Measurements from ENCODE around the gene MBOAT2.
"Not testable (repeated sequence)": the region's sequence is repeated elsewhere in the genome, so short reads cannot be mapped to it uniquely, and the experiment has no call there.

Gene MBOAT2

DNA sequence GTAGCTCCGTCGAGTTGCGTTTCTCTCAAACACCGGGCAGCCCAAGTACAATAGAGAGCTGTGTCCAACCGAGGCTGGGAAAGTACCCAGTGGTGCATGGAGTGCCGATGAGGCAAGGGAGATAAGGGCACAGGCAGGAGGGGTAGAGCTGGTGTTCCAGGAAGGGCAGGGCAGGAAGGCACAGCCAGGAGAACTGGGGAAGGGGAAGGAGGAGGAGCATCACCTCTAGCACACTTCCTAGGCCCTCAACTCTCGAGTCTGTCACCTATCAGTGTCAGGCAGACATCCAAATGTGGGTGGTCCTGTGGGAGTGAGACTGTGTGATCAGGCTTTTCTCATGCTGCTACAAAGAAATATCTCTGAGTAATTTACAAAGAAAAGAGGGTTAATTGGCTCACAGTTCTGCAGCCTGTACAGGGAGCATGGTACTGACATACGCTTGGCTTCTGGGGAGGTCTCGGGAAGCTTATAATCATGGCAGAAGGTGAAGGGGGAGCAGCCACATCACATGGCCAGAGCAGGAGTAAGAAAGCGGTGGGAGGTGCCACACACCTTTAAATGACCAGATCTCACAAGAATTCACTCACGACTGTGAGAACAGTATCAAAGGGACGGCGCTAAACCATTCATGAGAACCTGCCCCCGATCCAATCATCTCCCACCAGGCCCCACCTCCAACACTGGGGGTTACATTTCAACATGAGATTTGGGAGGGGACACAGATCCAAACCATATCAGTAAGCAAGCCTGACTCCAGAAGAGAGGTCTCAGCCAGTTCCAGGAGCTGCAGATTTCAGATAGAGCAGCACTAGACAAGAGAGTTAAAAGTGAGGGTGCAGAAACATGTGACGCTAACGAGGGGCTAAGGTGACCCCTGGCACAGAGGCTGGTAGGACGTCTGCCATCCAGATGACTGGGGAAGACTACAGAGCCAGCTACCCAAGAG lies 75.7 kb downstream of the MBOAT2 start:
- no peak overlapping the region for H3K27ac Mint-ChIP-seq
- H3K4me1 Mint-ChIP-seq (ENCODE audit: low read depth) = no peaks in the 10 kb centered on the region
- no peak for DNase-seq
- H3K27me3 Mint-ChIP-seq = peaks cover 6% of the 10 kb centered on the region
- H3K36me3 Mint-ChIP-seq (ENCODE audit: low read depth) = no peaks in the 10 kb centered on the region
- no peaks in the 10 kb centered on the region for H3K9me3 Mint-ChIP-seq
- H3K4me3 Mint-ChIP-seq = no peak overlapping the region

DNA sequence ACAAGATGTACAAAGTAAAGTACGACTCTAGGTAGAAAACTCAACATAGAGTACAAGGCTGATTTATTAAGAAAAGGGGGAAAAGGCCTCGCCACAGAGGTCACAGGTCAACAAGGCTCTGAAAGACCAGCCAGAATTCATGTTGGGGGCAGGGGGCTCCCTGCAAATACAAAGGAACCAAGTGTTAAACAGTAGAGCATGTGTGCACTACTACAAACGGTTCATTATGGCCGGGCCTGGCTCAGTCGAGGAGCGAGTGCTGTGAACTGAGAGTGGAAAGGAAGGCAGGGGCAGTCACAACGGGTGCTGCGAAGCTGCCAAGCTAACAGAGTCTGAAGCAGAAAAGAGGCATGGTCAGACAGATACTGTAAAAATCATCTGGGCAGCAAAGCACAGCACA lies 77.1 kb downstream of the MBOAT2 start:
- H3K4me1 Mint-ChIP-seq (ENCODE audit: low read depth) = no peaks in the 10 kb centered on the region
- no peaks in the 10 kb centered on the region for H3K9me3 Mint-ChIP-seq
- peaks cover 6% of the 10 kb centered on the region for H3K27me3 Mint-ChIP-seq
- no peak overlapping the region for H3K27ac Mint-ChIP-seq
- no peak for DNase-seq
- H3K4me3 Mint-ChIP-seq = no peak overlapping the region
- H3K36me3 Mint-ChIP-seq (ENCODE audit: low read depth) = no peaks in the 10 kb centered on the region

DNA sequence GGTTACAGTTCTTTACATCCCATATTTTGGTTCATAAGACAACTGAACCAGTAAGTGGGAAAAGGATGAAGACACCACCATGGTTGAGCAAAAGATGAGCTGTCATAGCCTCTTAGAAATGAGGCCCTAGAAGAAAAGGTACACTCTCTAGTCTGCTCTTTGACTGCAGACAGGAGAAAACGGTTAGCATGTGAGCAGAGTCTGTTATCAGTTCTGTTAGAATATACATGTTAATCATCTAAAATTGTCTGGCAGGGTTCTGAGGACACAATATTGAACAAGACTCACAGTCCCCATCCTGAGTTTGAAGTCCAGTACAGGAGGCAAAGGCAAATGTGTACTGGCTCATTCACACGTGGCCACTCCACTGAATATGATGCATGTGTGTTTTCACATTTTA lies 78.1 kb downstream of the MBOAT2 start:
- Mint-ChIP-seq H3K9me3 (no peaks in the 10 kb centered on the region), H3K36me3 (ENCODE audit: low read depth) (no peaks in the 10 kb centered on the region), H3K27ac (no peak overlapping the region), H3K27me3 (no peaks in the 10 kb centered on the region), H3K4me3 (no peak overlapping the region), H3K4me1 (ENCODE audit: low read depth) (no peaks in the 10 kb centered on the region)
- DNase-seq = no peak

DNA sequence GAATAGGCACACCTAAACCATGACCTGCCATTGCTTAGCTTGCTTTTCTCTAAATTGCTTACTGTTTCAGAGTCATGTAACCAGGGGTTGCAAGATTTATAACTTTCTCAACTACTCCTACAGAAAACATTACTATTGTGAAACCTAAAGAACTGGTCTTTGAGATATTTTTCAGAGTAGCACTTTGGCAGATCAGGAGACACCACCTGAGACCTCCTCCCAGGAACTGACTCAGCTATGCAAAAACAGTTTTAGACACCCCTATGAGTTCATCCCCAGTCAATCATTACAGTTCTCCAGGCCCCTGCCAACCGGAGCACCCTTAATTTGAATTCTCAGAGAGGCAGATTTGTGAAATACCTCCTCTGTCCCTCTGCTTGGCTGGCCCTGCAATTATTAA lies 80.3 kb downstream of the MBOAT2 start:
- no peak overlapping the region for H3K27ac Mint-ChIP-seq
- H3K4me3 Mint-ChIP-seq = no peak overlapping the region
- H3K9me3 Mint-ChIP-seq = no peaks in the 10 kb centered on the region
- no peaks in the 10 kb centered on the region for H3K27me3 Mint-ChIP-seq
- DNase-seq = no peak
- no peaks in the 10 kb centered on the region for H3K36me3 Mint-ChIP-seq (ENCODE audit: low read depth)
- H3K4me1 Mint-ChIP-seq (ENCODE audit: low read depth) = no peaks in the 10 kb centered on the region

DNA sequence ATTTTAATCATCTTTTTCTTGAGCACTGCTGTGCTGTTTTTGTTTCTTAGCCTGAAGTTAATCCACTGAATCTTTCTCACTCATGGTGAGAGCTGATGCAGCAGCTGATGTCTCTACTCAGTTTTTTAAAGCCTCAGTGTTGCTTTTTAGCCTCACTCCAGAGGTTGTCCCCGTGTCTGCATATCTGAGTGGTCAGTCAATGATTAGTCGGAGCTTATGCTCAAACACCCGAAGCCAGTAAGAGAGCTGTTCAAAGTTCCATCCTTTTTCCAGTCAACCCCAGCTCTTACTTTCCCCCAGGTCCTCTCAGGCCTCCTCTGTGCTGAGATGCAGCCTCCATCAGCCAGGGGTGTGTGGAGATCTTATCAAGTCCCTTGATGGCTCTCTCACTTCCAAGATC lies 81.1 kb downstream of the MBOAT2 start:
- Mint-ChIP-seq H3K36me3 (ENCODE audit: low read depth) (no peaks in the 10 kb centered on the region), H3K27me3 (no peaks in the 10 kb centered on the region), H3K27ac (no peak overlapping the region), H3K9me3 (no peaks in the 10 kb centered on the region), H3K4me1 (ENCODE audit: low read depth) (no peaks in the 10 kb centered on the region), H3K4me3 (no peak overlapping the region)
- no peak for DNase-seq

DNA sequence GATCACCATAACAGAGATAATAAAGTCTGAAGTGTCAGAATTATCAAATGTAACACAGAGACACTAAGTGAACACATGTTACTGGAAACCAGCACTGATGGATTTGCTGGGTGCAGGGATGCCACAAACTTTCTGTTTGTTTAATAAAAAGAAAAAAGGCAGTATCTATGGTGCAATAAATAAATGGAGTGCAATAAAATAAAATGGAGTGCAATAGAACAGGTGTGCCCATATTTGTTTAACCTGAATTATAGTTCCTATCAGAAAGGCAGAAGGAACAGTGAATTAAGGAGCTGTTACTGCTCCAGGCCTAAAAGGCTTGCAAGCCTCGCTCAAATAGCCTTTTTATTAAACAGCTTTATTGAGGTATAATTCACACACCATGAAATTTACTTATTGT lies 85.1 kb downstream of the MBOAT2 start:
- no peak for DNase-seq
- Mint-ChIP-seq H3K9me3 (peaks cover 5% of the 10 kb centered on the region), H3K4me3 (no peak overlapping the region), H3K27ac (no peak overlapping the region), H3K4me1 (ENCODE audit: low read depth) (no peaks in the 10 kb centered on the region), H3K36me3 (ENCODE audit: low read depth) (no peaks in the 10 kb centered on the region), H3K27me3 (no peaks in the 10 kb centered on the region)

DNA sequence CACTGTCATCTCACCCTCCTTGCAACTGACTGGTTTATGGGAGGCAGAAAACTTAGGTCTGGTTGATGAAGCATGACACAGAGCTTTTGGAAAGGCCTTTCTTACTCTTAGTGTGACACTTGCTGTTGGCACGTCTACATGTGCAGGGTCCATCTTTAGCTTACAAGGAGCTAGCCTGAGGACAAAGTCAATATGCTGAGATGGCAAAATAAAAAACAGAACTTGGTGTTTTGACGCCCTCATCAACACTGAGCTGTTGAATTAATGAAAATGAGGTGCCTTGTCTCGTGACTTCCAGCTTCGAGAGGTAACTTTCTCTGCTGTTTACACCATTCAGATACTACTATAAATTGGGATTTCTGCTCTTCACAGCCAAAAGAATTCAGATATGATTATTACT lies 87.5 kb downstream of the MBOAT2 start:
- no peak for DNase-seq
- H3K4me1 Mint-ChIP-seq (ENCODE audit: low read depth) = no peaks in the 10 kb centered on the region
- peaks cover 14% of the 10 kb centered on the region for H3K9me3 Mint-ChIP-seq
- no peak overlapping the region for H3K4me3 Mint-ChIP-seq
- H3K36me3 Mint-ChIP-seq (ENCODE audit: low read depth) = no peaks in the 10 kb centered on the region
- no peaks in the 10 kb centered on the region for H3K27me3 Mint-ChIP-seq
- H3K27ac Mint-ChIP-seq = no peak overlapping the region

DNA sequence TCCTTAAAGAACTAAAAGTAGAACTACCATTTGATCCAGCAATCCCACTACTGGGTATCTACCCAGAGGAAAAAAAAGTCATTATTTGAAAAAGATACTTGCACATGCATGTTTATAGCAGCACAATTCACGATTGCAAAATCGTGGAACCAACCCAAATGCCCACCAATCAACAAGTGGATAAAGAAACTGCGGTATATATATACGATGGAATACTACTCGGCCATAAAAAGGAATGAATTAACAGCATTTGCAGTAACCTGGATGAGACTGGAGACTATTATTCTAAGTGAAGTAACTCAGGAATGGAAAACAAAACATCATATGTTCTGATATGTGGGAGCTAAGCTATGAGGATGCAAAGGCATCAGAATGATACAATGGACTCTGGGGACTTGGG lies 89.7 kb downstream of the MBOAT2 start:
- DNase-seq; H3K27me3 Mint-ChIP-seq; H3K4me1 Mint-ChIP-seq (ENCODE audit: low read depth); H3K27ac Mint-ChIP-seq; H3K4me3 Mint-ChIP-seq; H3K36me3 Mint-ChIP-seq (ENCODE audit: low read depth): not testable (repeated sequence)
- peaks cover 15% of the 10 kb centered on the region for H3K9me3 Mint-ChIP-seq

DNA sequence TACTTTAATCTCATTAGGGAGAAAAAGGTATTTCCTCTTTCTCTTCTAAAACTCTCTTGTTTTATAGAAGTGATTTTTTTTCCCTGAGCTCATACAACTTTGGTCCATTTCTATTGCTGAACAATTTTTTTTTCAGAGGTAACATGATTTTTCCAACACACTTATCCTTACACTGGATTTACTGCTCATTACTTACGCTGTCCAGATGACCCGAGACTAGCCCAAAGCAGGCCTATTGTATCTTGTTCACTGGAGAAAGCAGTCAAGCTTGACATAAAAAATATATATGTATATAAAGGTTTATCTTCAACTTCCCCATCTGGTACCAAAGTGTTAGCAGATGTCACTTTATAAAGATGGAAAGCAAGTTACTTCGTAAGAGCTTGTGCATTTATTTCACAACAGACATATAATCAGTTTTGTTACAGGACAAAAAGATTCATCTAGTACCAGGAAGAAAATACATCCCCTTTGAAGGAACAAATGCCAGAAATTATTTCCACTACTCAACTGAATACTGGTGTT lies 95.7 kb downstream of the MBOAT2 start:
- H3K27ac Mint-ChIP-seq = no peak overlapping the region
- H3K4me1 Mint-ChIP-seq (ENCODE audit: low read depth) = no peaks in the 10 kb centered on the region
- H3K36me3 Mint-ChIP-seq (ENCODE audit: low read depth) = no peaks in the 10 kb centered on the region
- no peak overlapping the region for H3K4me3 Mint-ChIP-seq
- peaks cover 9% of the 10 kb centered on the region for H3K9me3 Mint-ChIP-seq
- no peak for DNase-seq
- H3K27me3 Mint-ChIP-seq = peaks cover 4% of the 10 kb centered on the region

DNA sequence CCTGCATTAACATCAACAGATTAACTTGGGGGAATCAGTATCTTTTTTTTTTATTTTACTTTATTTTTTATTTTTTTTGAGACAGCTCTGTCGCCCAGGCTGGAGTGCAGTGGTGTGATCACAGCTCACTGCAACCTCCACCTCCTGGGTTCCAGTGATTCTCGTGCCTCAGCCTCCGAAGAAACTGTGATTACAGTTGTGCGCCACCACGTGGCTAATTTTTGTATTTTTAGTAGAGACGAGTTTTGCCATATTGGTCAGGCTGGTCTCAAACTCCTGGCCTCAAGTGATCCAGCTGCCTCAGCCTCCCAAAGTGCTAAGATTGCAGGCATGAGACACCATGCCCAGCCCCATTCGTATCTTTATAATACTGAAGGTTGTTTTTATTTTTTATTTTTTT lies 99.6 kb downstream of the MBOAT2 start:
- not testable (repeated sequence) for H3K9me3 Mint-ChIP-seq; H3K27ac Mint-ChIP-seq; H3K27me3 Mint-ChIP-seq; H3K4me1 Mint-ChIP-seq (ENCODE audit: low read depth); DNase-seq; H3K36me3 Mint-ChIP-seq (ENCODE audit: low read depth); H3K4me3 Mint-ChIP-seq

DNA sequence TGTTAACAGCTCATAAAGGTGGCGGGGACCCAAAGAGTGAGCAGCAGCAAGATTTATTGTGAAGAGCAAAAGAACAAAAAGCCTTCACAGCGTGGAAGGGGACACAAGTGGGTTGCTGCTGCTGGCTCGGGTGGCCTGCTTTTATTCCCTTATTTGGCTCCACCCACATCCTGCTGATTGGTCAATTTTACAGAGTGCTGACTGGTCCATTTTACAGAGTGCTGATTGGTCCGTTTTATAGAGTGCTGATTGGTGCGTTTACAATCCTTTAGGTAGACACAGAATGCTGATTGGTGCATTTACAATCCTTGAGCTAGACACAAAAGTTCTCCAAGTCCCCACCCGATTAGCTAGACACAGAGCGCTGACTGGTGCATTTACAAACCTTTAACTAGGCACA lies 100.7 kb downstream of the MBOAT2 start:
- not testable (repeated sequence) for DNase-seq; H3K36me3 Mint-ChIP-seq (ENCODE audit: low read depth); H3K4me3 Mint-ChIP-seq; H3K9me3 Mint-ChIP-seq; H3K27me3 Mint-ChIP-seq; H3K27ac Mint-ChIP-seq; H3K4me1 Mint-ChIP-seq (ENCODE audit: low read depth)

DNA sequence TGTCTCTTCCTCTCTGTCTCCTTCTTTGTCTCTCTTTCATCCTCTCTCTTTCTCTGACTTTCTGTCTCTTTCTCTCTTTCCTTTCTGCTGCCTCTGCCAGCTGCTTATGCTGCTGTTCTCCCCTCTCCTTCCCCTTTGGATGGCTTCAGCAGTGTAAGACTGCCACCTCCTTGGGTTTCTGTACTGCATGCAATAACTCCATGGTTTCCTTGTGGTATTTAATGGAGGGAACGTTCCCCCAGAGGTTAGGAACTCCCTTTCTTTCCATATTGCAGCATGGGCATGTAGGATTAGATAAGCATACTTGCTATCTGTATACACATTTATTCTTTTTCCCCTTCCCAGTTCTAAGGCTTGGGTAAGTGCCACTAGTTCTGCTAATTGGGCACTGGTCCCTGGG lies 106.3 kb downstream of the MBOAT2 start:
- not testable (repeated sequence) for H3K27ac Mint-ChIP-seq; H3K4me1 Mint-ChIP-seq (ENCODE audit: low read depth); H3K9me3 Mint-ChIP-seq; H3K27me3 Mint-ChIP-seq; H3K4me3 Mint-ChIP-seq; DNase-seq; H3K36me3 Mint-ChIP-seq (ENCODE audit: low read depth)

DNA sequence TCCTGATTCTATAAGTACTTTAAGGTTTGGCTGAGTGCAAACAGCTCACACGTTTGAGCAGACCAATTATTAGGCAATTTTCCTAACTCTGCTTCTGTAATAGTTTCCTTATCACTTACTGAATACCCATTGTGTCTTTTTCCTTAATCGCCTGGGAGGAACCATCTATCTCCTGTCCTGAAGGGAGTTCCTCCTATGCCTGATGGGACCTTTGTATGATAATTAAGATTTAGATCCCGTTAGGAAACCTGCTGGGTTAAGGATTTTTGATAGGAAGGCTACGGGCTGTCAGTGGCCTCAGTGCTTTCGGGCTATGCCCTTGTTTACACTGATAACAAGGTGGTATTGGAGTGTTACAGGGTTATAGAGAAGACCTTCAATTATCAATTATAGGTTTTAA lies 106.8 kb downstream of the MBOAT2 start:
- not testable (repeated sequence) for H3K27ac Mint-ChIP-seq; H3K4me3 Mint-ChIP-seq; DNase-seq; H3K4me1 Mint-ChIP-seq (ENCODE audit: low read depth); H3K9me3 Mint-ChIP-seq; H3K27me3 Mint-ChIP-seq; H3K36me3 Mint-ChIP-seq (ENCODE audit: low read depth)

DNA sequence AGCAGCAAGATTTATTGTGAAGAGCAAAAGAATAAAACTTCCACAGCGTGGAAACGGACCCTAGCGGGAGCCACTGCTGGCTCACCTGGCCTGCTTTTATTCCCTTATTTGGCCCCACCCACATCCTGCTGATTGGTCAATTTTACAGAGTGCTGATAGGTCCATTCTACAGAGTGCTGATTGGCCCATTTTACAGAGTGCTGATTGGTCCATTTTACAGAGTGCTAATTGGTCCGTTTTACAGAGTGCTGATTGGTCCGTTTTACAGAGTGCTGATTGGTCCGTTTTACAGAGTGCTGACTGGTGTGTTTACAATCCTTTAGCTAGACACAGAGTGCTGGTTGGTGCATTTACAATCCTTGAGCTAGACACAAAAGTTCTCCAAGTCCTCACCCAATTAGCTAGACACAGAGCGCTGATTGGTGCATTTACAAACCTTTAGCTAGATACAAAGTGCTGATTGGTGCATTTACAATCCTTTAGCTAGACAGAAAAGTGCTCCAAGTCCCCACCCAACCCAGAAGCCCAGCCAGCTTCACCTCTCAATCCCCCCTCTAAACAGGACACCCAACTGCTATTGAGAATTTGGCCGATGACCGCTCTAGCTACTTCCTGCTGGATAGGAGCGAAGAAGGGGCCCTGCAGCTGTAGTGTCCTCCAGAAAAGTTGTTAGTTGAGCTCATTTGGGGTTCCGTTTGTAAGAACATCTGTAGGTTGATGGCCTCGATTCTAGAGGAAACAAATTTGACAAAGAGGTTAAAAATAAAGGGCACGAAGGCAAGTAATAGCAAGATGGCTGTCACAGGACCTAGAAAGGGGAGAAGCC lies 108.2 kb downstream of the MBOAT2 start:
- H3K36me3 Mint-ChIP-seq (ENCODE audit: low read depth); H3K27me3 Mint-ChIP-seq; H3K9me3 Mint-ChIP-seq; H3K4me3 Mint-ChIP-seq; H3K4me1 Mint-ChIP-seq (ENCODE audit: low read depth); DNase-seq; H3K27ac Mint-ChIP-seq: not testable (repeated sequence)
